Naive thymus-derived CD4-positive, alpha-beta T cell (primary cell): ENCODE data around the gene ANKS6. TPM values are rescaled to one million over a fixed set of nuclear protein-coding genes. Genes with fewer than 3 reads are reported as not detected.

ENCODE experiments used
- ATAC-seq: fragments of 150-1000 bp; cut with Tn5 transposase; 2 replicates; pipeline ENCODE4 v1.10.0; 2021; ENCODE audit warnings: mild to moderate bottlenecking, moderate library complexity
- CTCF ChIA-PET: fragments of 350-600 bp; sonication (Branson Sonifier 250); formaldehyde crosslinking; loops from one replicate; lab custom pipeline; 2021; ENCODE audit warnings: antibody characterized with exemption; lab: Charles Lee
- POLR2A ChIA-PET: fragments of 350-600 bp; sonication (Branson Sonifier 250); formaldehyde crosslinking; loops from one replicate; lab custom pipeline; 2021; ENCODE audit warnings: antibody characterized with exemption, inconsistent platforms; lab: Charles Lee
- DNase-seq, 9 donors: peaks; one replicate each; pipeline versions ENCODE4 v3.0.0 to v3.0.0-alpha.2; 2020 to 2022; ENCODE audit warnings: mixed read lengths in 1 of 9
- H3K27ac ChIP-seq: one replicate; pipeline ENCODE4 v1.7.0; 2013; ENCODE audit warnings: mild to moderate bottlenecking, low read depth, low read length, moderate library complexity
- H3K27me3 ChIP-seq, 2 donors: one replicate each; pipeline ENCODE4 v1.7.0; 2013; ENCODE audit warnings: low read length in 2 of 2, mild to moderate bottlenecking in 2 of 2, moderate library complexity in 2 of 2; ENCODE audit not compliant: control insufficient read depth in 2 of 2, insufficient read depth in 2 of 2
- H3K36me3 ChIP-seq, 3 experiments: 1 replicate in 2 of 3; 2 replicates in 1 of 3; pipeline ENCODE4 v1.7.0; 2013; ENCODE audit warnings: low read length in 3 of 3, mild to moderate bottlenecking in 3 of 3, moderate library complexity in 1 of 3; ENCODE audit not compliant: insufficient read depth in 3 of 3, control insufficient read depth in 2 of 3
- H3K4me1 ChIP-seq, 2 donors: one replicate each; pipeline ENCODE4 v1.7.0; 2013; ENCODE audit warnings: low read length in 2 of 2, mild to moderate bottlenecking in 2 of 2, moderate library complexity in 1 of 2; ENCODE audit not compliant: control insufficient read depth in 2 of 2, insufficient read depth in 2 of 2
- H3K4me3 ChIP-seq: 2 replicates; pipeline ENCODE4 v1.7.0; 2013; ENCODE audit warnings: mild to moderate bottlenecking, low read length
- H3K9me3 ChIP-seq, 3 experiments: 1 replicate in 2 of 3; 2 replicates in 1 of 3; pipeline ENCODE4 v1.7.0; 2013; ENCODE audit warnings: low read length in 3 of 3; ENCODE audit not compliant: control insufficient read depth in 2 of 3
- H3K27ac Mint-ChIP-seq, 9 donors: one replicate each; pipeline ENCODE4 v1.8.0; 2020 to 2022; ENCODE audit warnings: mixed read lengths in 9 of 9, mild to moderate bottlenecking in 8 of 9, moderate library complexity in 5 of 9, inconsistent platforms in 2 of 9
- H3K27me3 Mint-ChIP-seq, 5 donors: one replicate each; pipeline ENCODE4 v1.8.0; 2021 to 2022; ENCODE audit warnings: mixed read lengths in 5 of 5, mild to moderate bottlenecking in 1 of 5
- H3K36me3 Mint-ChIP-seq, 5 donors: one replicate each; pipeline ENCODE4 v1.8.0; 2020 to 2022; ENCODE audit warnings: mixed read lengths in 5 of 5, mild to moderate bottlenecking in 3 of 5, inconsistent platforms in 1 of 5
- H3K4me1 Mint-ChIP-seq, 7 donors: one replicate each; pipeline ENCODE4 v1.8.0; 2020 to 2022; ENCODE audit warnings: mixed read lengths in 7 of 7, mild to moderate bottlenecking in 3 of 7, inconsistent platforms in 1 of 7
- H3K4me3 Mint-ChIP-seq, 10 donors: one replicate each; pipeline ENCODE4 v1.8.0; 2020 to 2022; ENCODE audit warnings: mild to moderate bottlenecking in 10 of 10, mixed read lengths in 10 of 10, moderate library complexity in 6 of 10, inconsistent platforms in 2 of 10
- H3K9me3 Mint-ChIP-seq, 11 donors: one replicate each; pipeline ENCODE4 v1.8.0; 2020 to 2022; ENCODE audit warnings: mixed read lengths in 11 of 11, mild to moderate bottlenecking in 4 of 11, inconsistent platforms in 1 of 11, moderate library complexity in 1 of 11
- intact Hi-C, 2 donors: fragments of 100-400 bp; cut with micrococcal nuclease; formaldehyde crosslinking; loops; one replicate each; pipeline ENCODE4 v1.15.1; 2023
- polyA plus RNA-seq, 2 donors: library from polyadenylated mRNA; unstranded; fragments of 300-500 nt; fragmentation: Illumina TruSeq; gene quantifications; one replicate each; pipeline ENCODE4 v1.2.3, GENCODE V29; 2021
- total RNA-seq, 6 experiments: library from RNA in 5 of 6; stranded (reverse) in 5 of 6; gene quantifications; 1 replicate in 5 of 6; 2 replicates in 1 of 6; pipeline ENCODE4 v1.2.3 and lab custom pipeline; 2021 to 2026

Gene ANKS6
- total and polyA plus RNA-seq, 7 experiments from 2014 or later = 5.0 to 18.4 (median 12.2) TPM

- intact Hi-C loops = no loop called here
- Histone ChIP-seq H3K4me3 (no peak overlapping the region), H3K27ac (no peak overlapping the region), H3K36me3 (no peaks in the 10 kb centered on the region), H3K27me3 (no peaks in the 10 kb centered on the region), H3K9me3 (no peaks in the 10 kb centered on the region), H3K4me1 (no peaks in the 10 kb centered on the region)
- DNase-seq (no peak), ATAC-seq (no peak)
- H3K9me3 Mint-ChIP-seq = no peaks in the 10 kb centered on the region
- peaks cover 0 to 10% (median 0%) of the 10 kb centered on the region in 7 donors for H3K4me1 Mint-ChIP-seq
- ChIA-PET CTCF (no interaction called here), POLR2A (no interaction called here)
- H3K36me3 Mint-ChIP-seq = no peaks in the 10 kb centered on the region
- H3K27me3 Mint-ChIP-seq = peaks cover 35 to 57% (median 53%) of the 10 kb centered on the region in 5 donors
- H3K27ac Mint-ChIP-seq = no peak overlapping the region
- H3K4me3 Mint-ChIP-seq = no peak overlapping the region
Observed at GRCh38 chr9:98712987-98713386, 83.4 kb downstream of the ANKS6 start.

DNA sequence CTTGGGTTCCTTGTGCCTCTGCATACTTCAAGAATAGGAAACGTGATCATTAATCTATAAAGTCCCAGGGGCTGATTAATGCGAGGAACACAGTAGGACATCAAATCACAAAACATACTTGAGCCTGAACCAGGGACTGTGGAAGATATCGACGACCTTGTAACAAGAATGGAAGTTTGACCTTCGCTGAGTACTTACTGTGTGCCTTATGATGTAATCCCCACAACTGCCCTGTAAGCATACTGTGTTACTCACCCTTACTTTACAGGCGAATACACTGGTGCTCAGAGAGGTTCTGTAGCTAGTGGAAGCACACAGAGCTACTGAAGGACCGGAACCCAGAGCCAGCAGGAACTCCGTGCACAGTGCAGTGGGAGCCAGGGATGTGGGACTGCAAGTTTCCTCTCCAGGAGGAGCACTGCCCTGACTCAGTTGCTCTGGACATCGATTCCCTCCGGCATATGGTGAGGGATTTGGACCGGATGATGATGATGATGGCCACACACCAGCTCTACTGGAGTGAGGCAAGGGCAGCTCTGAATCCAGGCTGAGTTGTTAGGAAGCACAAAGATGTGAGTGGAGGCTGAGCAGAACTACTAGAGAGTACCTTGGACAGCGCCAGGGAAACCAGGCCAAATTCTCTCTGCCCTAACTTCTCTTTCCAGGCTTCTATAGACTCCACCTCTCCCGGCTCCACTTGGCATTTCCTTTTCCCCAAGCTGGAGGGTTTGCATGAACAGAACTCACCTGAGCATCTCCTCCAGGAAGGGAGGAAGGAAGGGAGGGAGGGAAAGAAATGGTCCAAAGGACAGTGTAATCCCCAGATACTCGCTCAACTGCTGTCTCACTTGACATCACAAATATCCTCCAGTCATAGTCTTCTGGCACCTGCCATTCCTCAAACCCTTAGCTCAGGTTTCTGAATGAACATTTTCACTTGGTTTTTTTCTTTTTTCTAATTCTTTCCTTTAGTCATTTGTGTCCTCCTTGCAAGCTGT, 86.1 kb downstream of the ANKS6 start:
- no peak overlapping the region for H3K27ac ChIP-seq
- no peaks in the 10 kb centered on the region for H3K36me3 ChIP-seq
- no peak overlapping the region for H3K4me3 ChIP-seq
- Mint-ChIP-seq H3K27me3 (peaks cover 42 to 57% (median 56%) of the 10 kb centered on the region in 5 donors), H3K27ac (no peak overlapping the region), H3K9me3 (peaks cover 0 to 4% (median 0%) of the 10 kb centered on the region in 11 donors), H3K4me3 (peak overlapping the region in 7 of 10 donors; percentile 2 to 79 (median 43)), H3K36me3 (no peaks in the 10 kb centered on the region), H3K4me1 (peaks cover 0 to 15% (median 5%) of the 10 kb centered on the region in 7 donors)
- ChIA-PET POLR2A (no interaction called here), CTCF (no interaction called here)
- H3K27me3 ChIP-seq = no peaks in the 10 kb centered on the region
- ATAC-seq = no peak
- H3K9me3 ChIP-seq = no peaks in the 10 kb centered on the region
- intact Hi-C loops = no loop called here
- H3K4me1 ChIP-seq = no peaks in the 10 kb centered on the region
- DNase-seq = no peak

DNA sequence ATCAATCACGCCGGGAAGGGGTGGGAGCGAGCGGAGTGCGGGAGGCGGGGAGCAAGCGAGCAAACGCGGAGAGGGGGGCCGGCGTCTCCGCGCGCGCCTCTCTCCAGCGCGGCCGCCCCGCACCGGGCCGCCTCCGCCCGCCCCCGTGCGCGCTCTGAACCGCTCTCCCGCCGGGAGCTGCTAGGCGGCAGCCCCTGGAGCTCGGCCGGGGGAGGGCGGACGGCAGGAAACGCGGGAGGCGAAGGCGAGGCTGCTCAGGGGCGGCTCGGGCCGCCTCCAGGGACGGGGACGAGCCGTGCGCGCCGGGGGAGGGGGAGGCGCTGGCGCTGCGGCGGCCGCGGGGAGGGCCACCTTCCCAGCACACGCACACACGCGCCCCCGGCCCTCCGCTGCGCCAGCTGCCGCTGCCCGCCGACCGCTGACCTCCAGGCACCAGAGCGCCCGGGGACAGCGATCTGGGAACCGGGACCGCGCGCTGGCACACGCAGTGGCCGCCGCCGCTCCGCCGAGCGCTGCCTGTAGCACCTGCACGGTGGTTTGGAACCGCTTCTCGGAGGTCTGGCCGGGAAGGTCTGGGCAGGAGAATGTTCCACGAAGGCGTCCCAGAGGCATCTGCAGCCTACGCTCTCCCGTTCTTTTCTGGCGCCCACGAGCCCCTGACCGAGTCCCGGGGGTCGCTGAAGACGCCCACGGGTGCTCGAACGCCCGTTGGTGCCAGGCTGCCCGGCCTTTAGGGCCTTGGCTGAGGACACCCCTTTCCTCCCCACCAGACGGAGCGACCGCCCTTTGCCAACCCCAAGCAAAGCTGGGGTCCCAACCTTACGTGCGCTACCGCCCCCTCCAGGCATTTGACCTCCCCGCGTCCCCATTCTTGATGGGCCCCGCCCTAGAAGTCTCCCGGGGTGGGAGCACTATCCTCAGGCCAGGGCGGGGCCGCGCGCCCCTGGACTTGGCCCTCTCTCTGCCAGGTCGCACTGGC, 87.1 kb downstream of the ANKS6 start, which contains the start of gene GABBR2:
GABBR2 (minus strand) TSS at position 3 of the 979 bp plus-strand sequence. CDS start 198 bp downstream, outside the sequence.
- ATAC-seq (no peak), DNase-seq (no peak)
- Mint-ChIP-seq H3K4me3 (peak within 1 kb of the TSS in 6 of 10 donors; percentile 9 to 79 (median 40)), H3K36me3 (no peaks in the 10 kb centered on the region), H3K27ac (no peak within 1 kb of the TSS), H3K27me3 (peaks cover 52 to 61% (median 57%) of the 10 kb centered on the region in 5 donors), H3K4me1 (peaks cover 0 to 15% (median 5%) of the 10 kb centered on the region in 7 donors), H3K9me3 (peaks cover 0 to 4% (median 0%) of the 10 kb centered on the region in 11 donors)
- intact Hi-C loops = no loop called here
- ChIA-PET POLR2A (no interaction called here), CTCF (no interaction called here)
- no peaks in the 10 kb centered on the region for H3K4me1 ChIP-seq
- H3K36me3 ChIP-seq = no peaks in the 10 kb centered on the region
- no peak within 1 kb of the TSS for H3K4me3 ChIP-seq
- H3K27ac ChIP-seq = no peak within 1 kb of the TSS
- H3K9me3 ChIP-seq = no peaks in the 10 kb centered on the region
- H3K27me3 ChIP-seq = no peaks in the 10 kb centered on the region

DNA sequence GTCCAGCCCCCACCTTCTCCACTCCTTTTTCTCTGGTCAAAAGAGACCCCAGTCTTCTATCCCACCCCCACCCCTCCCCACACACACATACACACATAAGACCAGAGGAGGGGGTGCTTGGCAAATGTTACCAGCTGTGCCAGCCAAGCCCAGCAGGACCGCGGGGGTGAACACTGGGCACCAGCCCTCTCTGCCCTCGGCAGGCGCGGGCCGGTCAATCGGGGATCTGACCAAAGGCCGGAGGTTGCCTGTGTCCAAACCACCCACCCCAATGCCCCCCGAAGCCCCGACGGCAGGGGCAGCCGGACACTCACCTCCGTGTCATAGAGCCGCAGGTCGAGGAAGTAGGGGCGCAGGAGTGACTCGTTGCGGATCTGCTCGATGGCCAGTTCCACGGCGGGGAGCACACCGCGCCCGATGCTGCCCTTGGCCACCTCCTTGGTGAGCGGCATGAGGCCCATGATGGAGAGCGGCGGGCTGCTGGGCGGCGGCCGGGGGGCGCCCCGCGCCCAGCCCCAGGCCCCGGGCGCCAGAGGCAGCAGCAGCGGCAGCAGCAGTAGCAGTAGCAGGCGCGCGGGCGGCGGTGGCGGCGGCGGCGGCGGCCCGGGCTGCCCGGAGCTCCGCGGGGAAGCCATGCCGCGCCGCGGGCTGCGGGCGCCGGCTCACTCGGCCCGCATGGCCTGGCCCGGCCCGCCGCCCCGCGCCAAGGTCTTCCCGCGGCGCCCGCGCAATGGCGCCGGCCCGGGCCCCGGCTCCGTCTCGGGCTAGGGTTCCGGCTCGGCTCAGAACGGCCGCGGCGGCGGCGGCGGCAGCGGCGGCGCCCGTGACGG, 88.0 kb downstream of the ANKS6 start:
- Mint-ChIP-seq H3K9me3 (peaks cover 0 to 5% (median 0%) of the 10 kb centered on the region in 11 donors), H3K27ac (no peak overlapping the region), H3K4me1 (peaks cover 0 to 15% (median 5%) of the 10 kb centered on the region in 7 donors), H3K4me3 (peak overlapping the region in 2 of 10 donors; percentile 6 to 61), H3K27me3 (peaks cover 54 to 63% (median 58%) of the 10 kb centered on the region in 5 donors), H3K36me3 (no peaks in the 10 kb centered on the region)
- no peak for DNase-seq
- H3K27me3 ChIP-seq = no peaks in the 10 kb centered on the region
- no peaks in the 10 kb centered on the region for H3K4me1 ChIP-seq
- H3K9me3 ChIP-seq = no peaks in the 10 kb centered on the region
- ChIA-PET CTCF (no interaction called here), POLR2A (no interaction called here)
- no peak overlapping the region for H3K27ac ChIP-seq
- no peak overlapping the region for H3K4me3 ChIP-seq
- ATAC-seq = no peak
- H3K36me3 ChIP-seq = no peaks in the 10 kb centered on the region
- intact Hi-C loops = no loop called here

GRCh38 chr9:98707166-98708102, 88.9 kb downstream of the ANKS6 start:
- peaks cover 0 to 15% (median 5%) of the 10 kb centered on the region in 7 donors for H3K4me1 Mint-ChIP-seq
- peaks cover 58 to 64% (median 62%) of the 10 kb centered on the region in 5 donors for H3K27me3 Mint-ChIP-seq
- Histone ChIP-seq H3K36me3 (no peaks in the 10 kb centered on the region), H3K9me3 (no peaks in the 10 kb centered on the region), H3K4me3 (no peak overlapping the region), H3K27ac (no peak overlapping the region), H3K4me1 (no peaks in the 10 kb centered on the region), H3K27me3 (no peaks in the 10 kb centered on the region)
- H3K27ac Mint-ChIP-seq = no peak overlapping the region
- peak overlapping the region in 3 of 10 donors; percentile 17 to 61 (median 35) for H3K4me3 Mint-ChIP-seq
- no peaks in the 10 kb centered on the region for H3K36me3 Mint-ChIP-seq
- intact Hi-C loops = no loop called here
- ATAC-seq (no peak), DNase-seq (no peak)
- CTCF ChIA-PET = no interaction called here
- H3K9me3 Mint-ChIP-seq = peaks cover 0 to 8% (median 0%) of the 10 kb centered on the region in 11 donors
- POLR2A ChIA-PET = no interaction called here
